H9 (cell line): Measurements from ENCODE around the gene NCBP3. TPM values are rescaled to one million over a fixed set of nuclear protein-coding genes. Genes with fewer than 3 reads are reported as not detected.
A peak's percentile ranks its signal among the peaks of the same experiment; 100 is the strongest.

Experiments
- DNase-seq: peaks from one replicate; pipeline ENCODE4 v3.0.0-alpha.2; 2017
- H2AFZ ChIP-seq: one replicate; pipeline ENCODE4 v1.6.1; 2013; ENCODE audit warnings: mild to moderate bottlenecking, low read length, control low read depth, moderate library complexity
- H2AK5ac ChIP-seq: 2 replicates; pipeline ENCODE4 v1.6.1; 2013; ENCODE audit warnings: low read length, control low read depth, mixed read lengths; ENCODE audit not compliant: insufficient read length
- H2BK120ac ChIP-seq: one replicate; pipeline ENCODE4 v1.6.1; 2013; ENCODE audit warnings: low read depth, mild to moderate bottlenecking, low read length, control low read depth, inconsistent platforms; ENCODE audit not compliant: poor library complexity, severe bottlenecking
- H2BK12ac ChIP-seq: 2 replicates; pipeline ENCODE4 v1.6.1; 2013; ENCODE audit warnings: low read length, control low read depth, mixed read lengths, low read depth; ENCODE audit not compliant: insufficient read length
- H2BK15ac ChIP-seq: 2 replicates; pipeline ENCODE4 v1.6.1; 2013; ENCODE audit warnings: low read depth, low read length, control low read depth
- H2BK20ac ChIP-seq: one replicate; pipeline ENCODE4 v1.6.1; 2013; ENCODE audit warnings: low read depth, mild to moderate bottlenecking, low read length, control low read depth, inconsistent platforms; ENCODE audit not compliant: poor library complexity, severe bottlenecking
- H2BK5ac ChIP-seq: 2 replicates; pipeline ENCODE4 v1.6.1; 2013; ENCODE audit warnings: low read length, control low read depth, mixed read lengths; ENCODE audit not compliant: insufficient read length
- H3K14ac ChIP-seq: 2 replicates; pipeline ENCODE4 v1.6.1; 2013; ENCODE audit warnings: low read length, control low read depth; ENCODE audit not compliant: insufficient read depth
- H3K18ac ChIP-seq: 2 replicates; pipeline ENCODE4 v1.6.1; 2013; ENCODE audit warnings: low read depth, mild to moderate bottlenecking, mixed read lengths, low read length, control low read depth; ENCODE audit not compliant: insufficient read length
- H3K23ac ChIP-seq: 2 replicates; pipeline ENCODE4 v1.6.1; 2013; ENCODE audit warnings: low read length, control low read depth, mixed read lengths, low read depth; ENCODE audit not compliant: insufficient read length
- H3K23me2 ChIP-seq: 2 replicates; pipeline ENCODE4 v1.6.1; 2013; ENCODE audit warnings: low read depth, mild to moderate bottlenecking, mixed read lengths, low read length, control low read depth; ENCODE audit not compliant: insufficient read length, poor library complexity, severe bottlenecking
- H3K27ac ChIP-seq: 2 replicates; pipeline ENCODE4 v1.5.1; 2013; ENCODE audit warnings: low read length, control low read depth, mixed read lengths, low read depth; ENCODE audit not compliant: insufficient read length
- H3K27me3 ChIP-seq: 2 replicates; pipeline ENCODE4 v1.6.1; 2013; ENCODE audit warnings: low read length, control low read depth, inconsistent platforms; ENCODE audit not compliant: insufficient read depth
- H3K4ac ChIP-seq: 2 replicates; pipeline ENCODE4 v1.6.1; 2013; ENCODE audit warnings: low read depth, mild to moderate bottlenecking, control low read depth, inconsistent platforms, low read length, moderate library complexity
- H3K4me1 ChIP-seq: 2 replicates; pipeline ENCODE4 v1.6.1; 2013; ENCODE audit warnings: low read length, control low read depth, inconsistent platforms; ENCODE audit not compliant: insufficient read depth
- H3K4me2 ChIP-seq: 2 replicates; pipeline ENCODE4 v1.6.1; 2013; ENCODE audit warnings: low read length, control low read depth, mixed read lengths; ENCODE audit not compliant: insufficient read length, insufficient read depth
- H3K56ac ChIP-seq: 2 replicates; pipeline ENCODE4 v1.6.1; 2013; ENCODE audit warnings: low read depth, mild to moderate bottlenecking, mixed read lengths, low read length, control low read depth; ENCODE audit not compliant: insufficient read length
- H3K79me1 ChIP-seq: 2 replicates; pipeline ENCODE4 v1.6.1; 2013; ENCODE audit warnings: low read depth, mild to moderate bottlenecking, moderate library complexity, low read length, control low read depth, inconsistent platforms; ENCODE audit not compliant: insufficient read depth, poor library complexity, severe bottlenecking
- H3K79me2 ChIP-seq: 2 replicates; pipeline ENCODE4 v1.6.1; 2013; ENCODE audit warnings: low read length, control low read depth, inconsistent platforms; ENCODE audit not compliant: insufficient read depth
- H3K9ac ChIP-seq: 2 replicates; pipeline ENCODE4 v1.6.1; 2013; ENCODE audit warnings: low read length, control low read depth, mixed read lengths; ENCODE audit not compliant: insufficient read length; ENCODE audit errors: extremely low read depth
- H3K9me3 ChIP-seq: one replicate; pipeline ENCODE4 v1.6.1; 2013; ENCODE audit warnings: low read depth, low read length, inconsistent platforms; ENCODE audit not compliant: control insufficient read depth
- H3T11ph ChIP-seq: one replicate; pipeline ENCODE4 v1.6.1; 2013; ENCODE audit warnings: mild to moderate bottlenecking, low read length, control low read depth, inconsistent platforms
- H4K20me1 ChIP-seq: one replicate; pipeline ENCODE4 v1.6.1; 2013; ENCODE audit not compliant: control insufficient read depth, insufficient read length, insufficient read depth
- H4K5ac ChIP-seq: 2 replicates; pipeline ENCODE4 v1.6.1; 2013; ENCODE audit warnings: low read depth, mild to moderate bottlenecking, mixed read lengths, low read length, control low read depth; ENCODE audit not compliant: insufficient read length
- H4K8ac ChIP-seq: replicated peaks from 2 replicates; pipeline ENCODE4 v1.6.1; 2013; ENCODE audit warnings: low read length, control low read depth, mixed read lengths, low read depth; ENCODE audit not compliant: insufficient read length
- H4K91ac ChIP-seq: 2 replicates; pipeline ENCODE4 v1.6.1; 2013; ENCODE audit warnings: low read depth, mild to moderate bottlenecking, moderate library complexity, mixed read lengths, low read length, control low read depth; ENCODE audit not compliant: insufficient read length
- H3K27ac Mint-ChIP-seq, 3 experiments: 2 replicates in 2 of 3; 3 replicates in 1 of 3; pipeline ENCODE4 v1.8.0; 2020 to 2021; ENCODE audit warnings: mixed read lengths in 3 of 3, mild to moderate bottlenecking in 1 of 3, moderate library complexity in 1 of 3
- H3K27me3 Mint-ChIP-seq: 2 replicates; pipeline ENCODE4 v1.8.0; 2021; ENCODE audit warnings: low read depth, mild to moderate bottlenecking, moderate library complexity, mixed read lengths
- H3K36me3 Mint-ChIP-seq, 3 experiments: 2 replicates in 2 of 3; 3 replicates in 1 of 3; pipeline ENCODE4 v1.8.0; 2020 to 2021; ENCODE audit warnings: low read depth in 3 of 3, mixed read lengths in 3 of 3; ENCODE audit not compliant: insufficient read depth in 1 of 3
- H3K4me1 Mint-ChIP-seq, 2 experiments: 2 replicates each; pipeline ENCODE4 v1.8.0; 2020; ENCODE audit warnings: mixed read lengths in 2 of 2
- H3K4me3 Mint-ChIP-seq, 2 experiments: 2 replicates in 1 of 2; 3 replicates in 1 of 2; pipeline ENCODE4 v1.8.0; 2020 to 2021; ENCODE audit warnings: mild to moderate bottlenecking in 2 of 2, mixed read lengths in 2 of 2, moderate library complexity in 1 of 2
- H3K9me3 Mint-ChIP-seq, 2 experiments: 2 replicates in 1 of 2; 3 replicates in 1 of 2; pipeline ENCODE4 v1.8.0; 2020; ENCODE audit warnings: mild to moderate bottlenecking in 2 of 2, mixed read lengths in 2 of 2, moderate library complexity in 1 of 2
- CTCF ChIP-seq: fragments of 200-600 bp; sonication (generic); conservative IDR thresholded peaks from 3 replicates; pipeline ENCODE4 v1.8.0; 2021; ENCODE audit warnings: antibody characterized with exemption, mild to moderate bottlenecking
- WGBS: extraction: QIAGEN DNeasy Blood & Tissue Kit; methylation state at CpG from one replicate; pipeline ENCODE4 v1.1.7; 2013; ENCODE audit warnings: missing lambda C conversion rate, low lambda C conversion rate, mixed read lengths; ENCODE audit not compliant: insufficient read length; ENCODE audit errors: extremely low coverage; 5-methylcytosine and 5-hydroxymethylcytosine counted together
- total RNA-seq: library from RNA; stranded (reverse); gene quantifications from 2 replicates; pipeline ENCODE4 v1.2.1, GENCODE V29; 2021

Gene NCBP3
- total RNA-seq, 1 experiment from 2014 or later: 45.7 TPM

DNA sequence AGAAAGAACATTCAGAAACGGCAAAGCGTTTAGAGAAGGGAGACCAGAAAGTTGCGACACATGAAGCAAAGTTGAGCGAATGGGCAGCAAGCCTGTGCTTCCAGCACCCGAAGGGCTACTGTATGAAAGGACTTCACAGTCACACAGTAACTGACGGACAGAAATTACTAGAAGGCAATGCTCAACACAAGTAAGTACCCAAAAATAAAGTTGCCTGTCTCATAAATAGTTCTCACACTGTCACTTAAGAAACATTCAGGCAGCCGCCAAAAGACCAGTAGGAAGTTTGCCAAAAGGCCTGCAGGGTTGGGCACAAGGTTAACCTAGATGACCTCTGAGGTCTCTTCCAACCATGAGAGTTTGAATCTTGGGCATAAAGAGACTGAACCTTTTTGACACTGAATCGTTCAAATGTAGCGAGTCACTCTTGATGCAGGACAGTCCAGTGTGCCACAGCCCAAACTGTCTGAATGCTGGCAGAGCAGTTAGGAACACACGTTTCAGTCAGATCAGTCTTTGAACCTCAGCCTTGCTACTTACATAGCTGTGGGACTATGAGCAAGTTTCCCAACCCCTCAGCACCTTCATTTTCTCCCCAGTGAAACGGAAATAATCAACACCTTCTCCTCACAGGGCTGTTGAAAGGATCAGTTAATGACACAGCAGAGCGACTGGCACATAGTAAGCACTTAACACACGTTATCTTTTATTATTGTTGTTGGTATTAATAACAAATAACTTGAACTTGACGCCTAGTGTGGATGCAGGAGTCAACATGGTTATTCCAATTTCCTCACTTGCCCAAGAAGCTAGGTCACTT is 10.4 kb downstream of the NCBP3 start:
- Histone ChIP-seq H3T11ph (no peak overlapping the region), H3K4ac (no peak overlapping the region), H3K18ac (no peak overlapping the region), H3K4me1 (no peaks in the 10 kb centered on the region), H3K79me2 (0 out of 2 replicates have a peak, but pooled peaks cover 2% of the 10 kb centered on the region), H2BK120ac (no peak overlapping the region), H3K9ac (no peak overlapping the region), H3K9me3 (no peaks in the 10 kb centered on the region), H3K4me2 (no peak overlapping the region), H4K5ac (no peak overlapping the region), H2BK12ac (no peak overlapping the region), H2BK15ac (no peak overlapping the region), H2AFZ (no peak overlapping the region), H3K27ac (no peak overlapping the region), H3K14ac (no peak overlapping the region), H3K56ac (no peak overlapping the region), H4K8ac (no peak overlapping the region), H3K27me3 (no peaks in the 10 kb centered on the region), H2BK5ac (no peak overlapping the region), H3K23ac (no peak overlapping the region), H2BK20ac (no peak overlapping the region), H4K20me1 (no peaks in the 10 kb centered on the region), H3K79me1 (peaks cover 4% of the 10 kb centered on the region), H3K23me2 (no peaks in the 10 kb centered on the region), H4K91ac (no peak overlapping the region), H2AK5ac (no peak overlapping the region)
- Mint-ChIP-seq H3K27ac (peak overlapping the region in 1 of 3 experiments; percentile 4; a peak in 1 of 7 replicates), H3K27me3 (peaks cover under 1% of the 10 kb centered on the region; the same call in 1 of the 2 replicates), H3K4me3 (no peak overlapping the region), H3K9me3 (no peaks in the 10 kb centered on the region), H3K36me3 (peaks cover 27 to 71% (median 68%) of the 10 kb centered on the region in 3 experiments; a peak in 6 of 7 replicates), H3K4me1 (no peaks in the 10 kb centered on the region)
- TF ChIP-seq CTCF: no peak
- no CpG with 5 or more reads among the region's 14 CpGs for WGBS
- DNase-seq: no peak
